ENCODE results near the gene NKAPL. TPM values are rescaled to one million over a fixed set of nuclear protein-coding genes. Genes with fewer than 3 reads are reported as not detected.

NKAPL gene
- total and polyA plus RNA-seq, 2 of the 13 experiments (the other 11 are each of a cell fraction or from before 2014, with no cell fraction given): not detected

- TF ChIP-seq ZFP91 (CRISPR knock-in tag; IDR thresholded peaks at IDR 0.05; ENCODE audit: borderline replicate concordance) (peak; percentile 95), DR1 (CRISPR knock-in tag; IDR thresholded peaks at IDR 0.05) (peak; percentile 66), ZNF598 (CRISPR knock-in tag; IDR thresholded peaks at IDR 0.05; ENCODE audit: borderline replicate concordance) (peak; percentile 96; the same call in 1 of the 2 replicates), ZNF251 (CRISPR knock-in tag; IDR thresholded peaks at IDR 0.05) (no peak), TP53 (CRISPR knock-in tag; conservative IDR thresholded peaks at IDR 0.05) (peak; percentile 57; the same call in 1 of the 2 replicates), ZSCAN29 (CRISPR knock-in tag; conservative IDR thresholded peaks at IDR 0.05) (peak; percentile 88; the same call in 1 of the 2 replicates), ATF6 (CRISPR knock-in tag; conservative IDR thresholded peaks at IDR 0.05) (0 out of 2 replicates have a peak, but pooled peaks have one; percentile 82), CHCHD3 (CRISPR knock-in tag; IDR thresholded peaks at IDR 0.05) (no peak), FOXP4 (CRISPR knock-in tag; IDR thresholded peaks at IDR 0.05) (peak; percentile 63), ZNF121 (CRISPR knock-in tag; IDR thresholded peaks at IDR 0.05) (no peak), ZNF296 (CRISPR knock-in tag; conservative IDR thresholded peaks at IDR 0.05) (0 out of 2 replicates have a peak, but pooled peaks have one; percentile 38), SRSF4 (IDR thresholded peaks at IDR 0.05; ENCODE audit: low read depth, low read length, poor library complexity, severe bottlenecking) (no peak), ZBTB2 (CRISPR knock-in tag; IDR thresholded peaks at IDR 0.05; ENCODE audit: low read depth) (no peak), SNAPC2 (CRISPR knock-in tag; IDR thresholded peaks at IDR 0.05) (0 out of 2 replicates have a peak, but pooled peaks have one; percentile 75), RFX1 (IDR thresholded peaks at IDR 0.05) (no peak), ZNF501 (CRISPR knock-in tag; IDR thresholded peaks at IDR 0.05) (peak; percentile 99)
- TF ChIP-seq, protein P1, sequence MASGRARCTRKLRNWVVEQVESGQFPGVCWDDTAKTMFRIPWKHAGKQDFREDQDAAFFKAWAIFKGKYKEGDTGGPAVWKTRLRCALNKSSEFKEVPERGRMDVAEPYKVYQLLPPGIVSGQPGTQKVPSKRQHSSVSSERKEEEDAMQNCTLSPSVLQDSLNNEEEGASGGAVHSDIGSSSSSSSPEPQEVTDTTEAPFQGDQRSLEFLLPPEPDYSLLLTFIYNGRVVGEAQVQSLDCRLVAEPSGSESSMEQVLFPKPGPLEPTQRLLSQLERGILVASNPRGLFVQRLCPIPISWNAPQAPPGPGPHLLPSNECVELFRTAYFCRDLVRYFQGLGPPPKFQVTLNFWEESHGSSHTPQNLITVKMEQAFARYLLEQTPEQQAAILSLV (CRISPR knock-in tag; IDR thresholded peaks at IDR 0.05; ENCODE audit: borderline replicate concordance): peak; percentile 57; the same call in 1 of the 2 replicates
Observed at GRCh38 chr6:28266962-28267694, 8.0 kb downstream of the NKAPL start, which contains the start of gene ZSCAN26 (continued).

All from HepG2 (cell line).